Activated T-cell treated with anti-CD3 and anti-CD28 coated beads, Interleukin-2, amount 50 U/mL, for 4 hours (primary cell): ENCODE data around the gene POLR1E. TPM values are rescaled to one million over a fixed set of nuclear protein-coding genes. Genes with fewer than 3 reads are reported as not detected.

Source experiments
- ATAC-seq, 2 donors: fragments of 200-7000 bp; cut with Tn5 transposase; one replicate each; pipeline ENCODE4 v1.10.0; 2021
- DNase-seq: peaks from one replicate; pipeline ENCODE4 v3.0.0-alpha.2; 2020
- H3K27me3 Mint-ChIP-seq: one replicate; pipeline ENCODE4 v1.8.0; 2021; ENCODE audit warnings: low read depth, mixed read lengths
- H3K36me3 Mint-ChIP-seq: one replicate; pipeline ENCODE4 v1.8.0; 2022; ENCODE audit warnings: mixed read lengths; ENCODE audit not compliant: insufficient read depth
- H3K4me1 Mint-ChIP-seq: one replicate; pipeline ENCODE4 v1.8.0; 2021; ENCODE audit warnings: low read depth, mixed read lengths
- H3K4me3 Mint-ChIP-seq: one replicate; pipeline ENCODE4 v1.8.0; 2021; ENCODE audit warnings: mild to moderate bottlenecking, moderate library complexity, mixed read lengths
- H3K9me3 Mint-ChIP-seq: one replicate; pipeline ENCODE4 v1.8.0; 2021; ENCODE audit warnings: mixed read lengths
- total RNA-seq, 3 donors: library from RNA; stranded (reverse); gene quantifications; one replicate each; pipeline ENCODE4 v1.2.1, GENCODE V29; 2021

POLR1E gene, protein sequence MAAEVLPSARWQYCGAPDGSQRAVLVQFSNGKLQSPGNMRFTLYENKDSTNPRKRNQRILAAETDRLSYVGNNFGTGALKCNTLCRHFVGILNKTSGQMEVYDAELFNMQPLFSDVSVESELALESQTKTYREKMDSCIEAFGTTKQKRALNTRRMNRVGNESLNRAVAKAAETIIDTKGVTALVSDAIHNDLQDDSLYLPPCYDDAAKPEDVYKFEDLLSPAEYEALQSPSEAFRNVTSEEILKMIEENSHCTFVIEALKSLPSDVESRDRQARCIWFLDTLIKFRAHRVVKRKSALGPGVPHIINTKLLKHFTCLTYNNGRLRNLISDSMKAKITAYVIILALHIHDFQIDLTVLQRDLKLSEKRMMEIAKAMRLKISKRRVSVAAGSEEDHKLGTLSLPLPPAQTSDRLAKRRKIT
- 10 to 100 TPM; 82.4 to 92.2 (median 85.2) TPM for total RNA-seq

DNA sequence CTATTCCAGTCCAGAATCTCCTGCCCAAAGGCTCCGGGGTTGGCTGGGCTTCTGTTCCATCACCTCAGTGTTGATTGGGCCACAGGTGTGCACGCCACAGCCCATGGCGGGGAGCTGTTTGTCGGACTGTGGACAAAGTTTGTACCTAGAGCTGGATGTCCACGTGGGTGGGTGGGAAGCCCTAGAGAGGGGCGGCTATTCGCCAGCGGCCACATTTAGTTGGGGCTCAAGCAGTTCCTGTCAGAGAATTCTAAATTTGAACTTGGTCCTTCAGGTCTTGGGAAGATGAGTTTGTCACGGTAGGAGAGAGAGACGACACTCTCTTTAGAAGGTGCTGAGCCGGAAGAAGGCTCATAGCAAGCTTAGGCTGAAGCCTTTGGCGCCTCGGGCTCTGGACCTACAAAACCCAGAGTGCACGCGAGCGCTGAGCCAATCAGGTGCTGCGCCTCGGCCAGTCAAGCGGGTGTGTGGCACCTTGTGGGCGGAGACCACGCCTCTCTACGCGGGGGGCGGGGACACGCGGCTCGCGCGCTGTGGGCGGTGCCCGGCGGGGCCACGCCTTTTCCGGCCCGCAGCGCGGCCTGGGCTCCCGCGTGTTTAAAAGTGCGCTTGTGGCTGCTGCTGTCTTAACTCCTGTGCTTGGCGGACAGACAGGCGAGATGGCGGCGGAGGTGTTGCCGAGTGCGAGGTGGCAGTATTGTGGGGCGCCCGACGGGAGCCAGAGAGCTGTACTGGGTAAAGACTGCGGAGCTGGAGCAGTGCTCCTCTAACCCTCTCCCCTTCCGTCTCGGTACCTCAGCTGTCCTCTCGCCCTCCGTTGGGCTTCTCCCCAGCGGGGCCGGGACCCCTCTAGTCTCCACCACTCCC is at the start of gene POLR1E:
Gene POLR1E, plus strand, starts transcription at position 560 of the 867 bp plus-strand sequence. Its CDS starts 100 bp downstream, at position 660.
- H3K4me1 Mint-ChIP-seq: peaks cover 34% of the 10 kb centered on the region
- ATAC-seq: peak; percentile 97 to 98
- peaks cover 23% of the 10 kb centered on the region for H3K36me3 Mint-ChIP-seq
- peaks cover 6% of the 10 kb centered on the region for H3K27me3 Mint-ChIP-seq
- H3K4me3 Mint-ChIP-seq: peak within 1 kb of the TSS; percentile 98
- DNase-seq: peak; percentile 97
- no peaks in the 10 kb centered on the region for H3K9me3 Mint-ChIP-seq

DNA sequence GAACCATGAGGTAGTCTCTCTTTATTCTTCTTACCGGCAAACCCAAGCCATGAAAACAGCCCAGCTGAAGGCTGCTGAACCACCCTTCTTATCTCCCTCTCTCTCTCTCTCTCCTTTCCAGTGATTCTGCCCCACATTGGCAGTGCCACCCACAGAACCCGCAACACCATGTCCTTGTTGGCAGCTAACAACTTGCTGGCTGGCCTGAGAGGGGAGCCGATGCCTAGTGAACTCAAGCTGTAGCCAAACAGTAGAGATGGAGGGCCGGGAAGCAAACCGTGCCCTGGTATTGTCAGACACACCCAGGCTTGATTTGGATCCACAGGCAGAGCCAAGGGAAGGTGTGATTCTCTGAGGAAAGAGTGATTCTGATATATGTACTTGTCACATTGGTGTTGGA is 49.2 kb upstream of the POLR1E start:
- Mint-ChIP-seq H3K36me3 (peaks cover 27% of the 10 kb centered on the region), H3K4me1 (peaks cover 3% of the 10 kb centered on the region), H3K27me3 (no peaks in the 10 kb centered on the region), H3K9me3 (no peaks in the 10 kb centered on the region), H3K4me3 (no peak overlapping the region)
- ATAC-seq (no peak), DNase-seq (no peak)

DNA sequence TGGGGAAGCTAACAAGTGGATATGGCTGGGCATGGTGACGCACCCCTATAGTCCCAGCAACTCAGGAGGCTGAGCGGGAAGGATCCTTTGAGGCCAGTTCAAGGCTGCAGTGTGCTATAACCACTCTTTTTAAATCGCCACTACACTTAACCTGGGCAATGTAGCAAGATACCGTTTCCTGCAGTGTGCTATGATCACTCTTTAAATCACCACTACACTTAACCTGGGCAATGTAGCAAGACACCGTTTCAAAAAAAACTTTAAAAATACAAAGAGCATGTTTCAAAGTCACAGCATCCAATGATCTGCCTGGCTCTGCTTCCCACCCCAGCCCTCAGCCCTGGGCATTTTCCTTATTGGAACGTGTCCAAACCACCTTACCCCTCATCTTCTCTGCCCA is 48.7 kb upstream of the POLR1E start:
- H3K4me1 Mint-ChIP-seq: peaks cover 3% of the 10 kb centered on the region
- no peaks in the 10 kb centered on the region for H3K9me3 Mint-ChIP-seq
- no peak for DNase-seq
- ATAC-seq: no peak
- H3K27me3 Mint-ChIP-seq: no peaks in the 10 kb centered on the region
- H3K4me3 Mint-ChIP-seq: no peak overlapping the region
- H3K36me3 Mint-ChIP-seq: peaks cover 32% of the 10 kb centered on the region

GRCh38 chr9:37437621-37438020 is 48.1 kb upstream of the POLR1E start:
- DNase-seq (no peak), ATAC-seq (no peak)
- Mint-ChIP-seq H3K36me3 (peaks cover 36% of the 10 kb centered on the region), H3K9me3 (no peaks in the 10 kb centered on the region), H3K27me3 (no peaks in the 10 kb centered on the region), H3K4me1 (peaks cover 3% of the 10 kb centered on the region), H3K4me3 (no peak overlapping the region)

GRCh38 chr9:37438359-37438758 is 47.4 kb upstream of the POLR1E start:
- H3K36me3 Mint-ChIP-seq: peaks cover 34% of the 10 kb centered on the region
- ATAC-seq: no peak
- H3K27me3 Mint-ChIP-seq: no peaks in the 10 kb centered on the region
- no peak for DNase-seq
- no peaks in the 10 kb centered on the region for H3K4me1 Mint-ChIP-seq
- H3K4me3 Mint-ChIP-seq: no peak overlapping the region
- no peaks in the 10 kb centered on the region for H3K9me3 Mint-ChIP-seq

DNA sequence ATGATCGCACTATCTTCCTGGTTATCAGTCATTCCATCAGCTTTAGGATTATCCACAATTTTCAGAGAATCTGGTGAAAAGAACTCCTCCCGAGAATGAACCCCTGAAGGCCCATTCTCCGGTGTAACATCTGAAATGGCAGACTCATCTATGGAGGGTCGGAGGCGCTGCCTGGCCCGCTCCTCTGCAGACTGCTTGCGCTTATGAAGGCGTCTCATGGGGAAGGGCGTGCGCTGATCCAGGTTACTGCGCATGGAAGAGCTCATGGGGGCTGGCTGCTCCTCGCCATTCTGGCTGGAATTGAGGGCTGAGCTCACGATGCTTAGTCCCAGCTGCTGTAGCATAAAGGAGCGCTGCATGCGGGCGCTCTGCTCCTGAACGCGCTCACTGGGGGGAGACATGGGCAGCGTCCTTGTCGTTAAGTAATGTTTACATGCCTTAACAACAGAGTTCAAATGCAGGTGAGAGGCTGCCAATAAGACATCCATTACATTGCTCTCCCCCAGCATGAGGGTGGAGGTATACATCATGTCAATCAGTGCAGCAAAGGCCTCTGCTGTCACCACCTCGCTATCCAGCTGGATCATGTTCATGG is 43.9 kb upstream of the POLR1E start:
- Mint-ChIP-seq H3K27me3 (no peaks in the 10 kb centered on the region), H3K4me1 (peaks cover 6% of the 10 kb centered on the region), H3K4me3 (no peak overlapping the region), H3K36me3 (peaks cover 30% of the 10 kb centered on the region), H3K9me3 (no peaks in the 10 kb centered on the region)
- ATAC-seq (no peak), DNase-seq (no peak)

DNA sequence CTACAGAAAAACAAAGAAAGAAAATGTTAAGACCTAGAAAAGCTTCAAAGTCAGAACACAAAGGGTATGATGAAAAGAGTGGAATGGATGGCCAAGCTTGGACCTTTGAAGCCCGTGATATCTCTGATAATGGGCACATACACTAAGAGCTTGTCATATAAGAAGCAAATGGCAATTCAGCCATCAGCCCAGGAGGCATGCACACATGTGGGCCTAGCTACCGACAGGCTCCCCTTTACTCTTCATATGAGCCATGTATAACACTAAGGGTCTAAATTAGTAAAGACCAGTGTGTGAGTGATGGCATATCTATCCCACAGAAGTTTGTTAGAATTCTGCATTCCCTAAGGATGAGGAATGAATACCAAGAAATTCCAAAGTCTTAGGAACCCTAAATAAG is 43.2 kb upstream of the POLR1E start:
- no peak overlapping the region for H3K4me3 Mint-ChIP-seq
- H3K4me1 Mint-ChIP-seq: peaks cover 6% of the 10 kb centered on the region
- peaks cover 26% of the 10 kb centered on the region for H3K36me3 Mint-ChIP-seq
- no peak for ATAC-seq
- no peaks in the 10 kb centered on the region for H3K27me3 Mint-ChIP-seq
- H3K9me3 Mint-ChIP-seq: no peaks in the 10 kb centered on the region
- DNase-seq: no peak

GRCh38 chr9:37443566-37443965 is 42.2 kb upstream of the POLR1E start:
- H3K4me1 Mint-ChIP-seq: peaks cover 6% of the 10 kb centered on the region
- peaks cover 23% of the 10 kb centered on the region for H3K36me3 Mint-ChIP-seq
- no peaks in the 10 kb centered on the region for H3K9me3 Mint-ChIP-seq
- no peak for ATAC-seq
- no peak overlapping the region for H3K4me3 Mint-ChIP-seq
- H3K27me3 Mint-ChIP-seq: no peaks in the 10 kb centered on the region
- no peak for DNase-seq

DNA sequence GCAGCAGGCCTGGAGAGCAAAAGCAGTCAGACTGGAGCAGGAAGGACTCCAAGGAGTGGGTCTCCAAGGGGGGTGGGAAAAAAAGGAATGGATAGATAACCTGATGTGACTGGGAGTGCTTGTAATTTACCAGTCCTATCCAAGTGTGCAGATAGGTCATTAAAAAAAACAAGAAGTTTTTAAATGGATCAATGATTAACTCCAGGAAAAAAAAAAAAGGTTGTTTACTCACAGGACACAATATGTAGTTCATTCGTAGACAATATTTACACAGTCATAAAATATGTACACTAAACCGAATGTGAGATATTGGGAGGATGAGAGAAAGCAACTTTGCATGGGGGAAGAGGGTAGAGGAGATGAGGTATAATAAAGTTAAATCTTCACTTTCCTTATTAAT is 40.9 kb upstream of the POLR1E start:
- H3K4me3 Mint-ChIP-seq: no peak overlapping the region
- H3K36me3 Mint-ChIP-seq: peaks cover 20% of the 10 kb centered on the region
- H3K4me1 Mint-ChIP-seq: peaks cover 6% of the 10 kb centered on the region
- ATAC-seq (no peak), DNase-seq (no peak)
- no peaks in the 10 kb centered on the region for H3K27me3 Mint-ChIP-seq
- no peaks in the 10 kb centered on the region for H3K9me3 Mint-ChIP-seq

- Mint-ChIP-seq H3K27me3 (no peaks in the 10 kb centered on the region), H3K9me3 (no peaks in the 10 kb centered on the region), H3K4me1 (peaks cover 6% of the 10 kb centered on the region), H3K36me3 (peaks cover 23% of the 10 kb centered on the region), H3K4me3 (no peak overlapping the region)
- DNase-seq: no peak
- no peak for ATAC-seq
Measured at GRCh38 chr9:37445832-37446231, 39.9 kb upstream of the POLR1E start.

- peaks cover 20% of the 10 kb centered on the region for H3K36me3 Mint-ChIP-seq
- no peak overlapping the region for H3K4me3 Mint-ChIP-seq
Measured at GRCh38 chr9:37446401-37446800, 39.3 kb upstream of the POLR1E start.

GRCh38 chr9:37447111-37447510 is 38.6 kb upstream of the POLR1E start:
- H3K9me3 Mint-ChIP-seq: no peaks in the 10 kb centered on the region

More at GRCh38 chr9:37446401-37446800, 39.3 kb upstream of the POLR1E start:
- no peak for DNase-seq
- no peaks in the 10 kb centered on the region for H3K9me3 Mint-ChIP-seq
- H3K4me1 Mint-ChIP-seq: peaks cover 6% of the 10 kb centered on the region
- no peaks in the 10 kb centered on the region for H3K27me3 Mint-ChIP-seq
- no peak for ATAC-seq

DNA sequence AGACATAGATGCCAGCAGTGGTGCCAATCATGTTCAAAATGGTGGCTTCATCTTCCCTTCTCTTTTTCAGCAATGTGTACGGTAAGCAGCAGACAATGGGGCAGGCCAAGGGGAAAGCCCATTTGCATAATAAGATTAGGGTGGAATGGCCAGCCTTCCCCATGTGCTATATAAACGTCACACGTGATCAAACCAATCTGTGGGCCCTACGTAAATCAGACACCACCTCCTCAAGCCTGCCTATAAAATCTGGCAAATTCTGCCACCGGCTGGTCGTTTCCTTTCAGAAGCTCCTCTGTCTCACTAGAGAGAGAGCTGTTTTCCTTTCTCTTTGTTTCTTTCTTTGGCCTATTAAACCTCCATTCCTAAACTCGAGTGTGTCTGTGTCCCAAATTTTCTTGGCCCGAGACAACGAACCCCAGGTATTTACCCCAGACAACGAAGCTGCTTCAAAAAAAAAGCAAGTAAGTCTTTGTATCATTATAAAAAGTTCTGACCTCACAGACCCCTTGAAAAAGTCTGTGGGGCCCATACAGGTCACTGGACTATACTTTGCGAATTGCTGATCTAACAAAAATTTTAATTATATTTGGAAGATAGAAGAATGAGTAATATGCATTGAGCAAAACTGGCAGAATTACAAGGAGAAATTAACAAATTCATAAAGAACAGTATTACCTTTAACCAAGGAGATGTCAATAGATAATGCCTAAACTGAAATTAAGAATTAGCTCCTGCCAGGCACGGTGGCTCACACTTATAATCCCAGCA is 35.7 kb upstream of the POLR1E start:
- no peaks in the 10 kb centered on the region for H3K9me3 Mint-ChIP-seq
- H3K27me3 Mint-ChIP-seq: no peaks in the 10 kb centered on the region
- peaks cover 24% of the 10 kb centered on the region for H3K4me1 Mint-ChIP-seq
- H3K36me3 Mint-ChIP-seq: peaks cover 8% of the 10 kb centered on the region
- ATAC-seq: no peak
- no peak overlapping the region for H3K4me3 Mint-ChIP-seq
- DNase-seq: no peak

More at GRCh38 chr9:37447111-37447510, 38.6 kb upstream of the POLR1E start:
- Mint-ChIP-seq H3K4me3 (no peak overlapping the region), H3K36me3 (peaks cover 14% of the 10 kb centered on the region), H3K27me3 (no peaks in the 10 kb centered on the region), H3K4me1 (peaks cover 9% of the 10 kb centered on the region)
- ATAC-seq (no peak), DNase-seq (no peak)

- Mint-ChIP-seq H3K9me3 (no peaks in the 10 kb centered on the region), H3K27me3 (no peaks in the 10 kb centered on the region), H3K4me1 (peaks cover 36% of the 10 kb centered on the region), H3K36me3 (peaks cover 8% of the 10 kb centered on the region), H3K4me3 (no peak overlapping the region)
- DNase-seq (no peak), ATAC-seq (no peak)
Measured at GRCh38 chr9:37451628-37452027, 34.1 kb upstream of the POLR1E start.
